Left lung (tissue), 10 donors: ENCODE results near the gene SPOUT1. TPM values are rescaled to one million over a fixed set of nuclear protein-coding genes. Genes with fewer than 3 reads are reported as not detected.

Source experiments
- ATAC-seq: fragments of 200-7000 bp; cut with Tn5 transposase; one replicate; pipeline ENCODE4 v1.9.1; 2020; ENCODE audit warnings: moderate library complexity
- DNase-seq, 4 donors: peaks; one replicate each; pipeline ENCODE4 v3.0.0-alpha.2; 2013 to 2020
- H3K27ac ChIP-seq, 2 donors: fragments of 200-600 bp; sonication (generic) in 1 of 2; one replicate each; pipeline versions ENCODE4 v1.5.0 to v1.8.0; 2020 to 2021
- H3K27me3 ChIP-seq, 2 donors: fragments of 200-600 bp; sonication (generic) in 1 of 2; one replicate each; pipeline versions ENCODE4 v1.5.0 to v1.8.0; 2020 to 2021
- H3K36me3 ChIP-seq, 2 donors: fragments of 200-600 bp; sonication (generic) in 1 of 2; one replicate each; pipeline versions ENCODE4 v1.5.0 to v1.8.0; 2020 to 2021
- H3K4me1 ChIP-seq, 2 donors: fragments of 200-600 bp; one replicate each; pipeline ENCODE4 v1.8.0; 2021
- H3K4me3 ChIP-seq, 2 donors: fragments of 200-600 bp; sonication (generic) in 1 of 2; one replicate each; pipeline versions ENCODE4 v1.5.0 to v1.8.0; 2020 to 2021; ENCODE audit warnings: mild to moderate bottlenecking in 1 of 2
- H3K9me3 ChIP-seq, 2 donors: fragments of 200-600 bp; sonication (generic) in 1 of 2; one replicate each; pipeline versions ENCODE4 v1.5.0 to v1.8.0; 2020 to 2021
- intact Hi-C, 2 donors: fragments of 100-400 bp; cut with DNase I; formaldehyde crosslinking; loops; one replicate each; pipeline versions ENCODE4 v1.11.2 to v1.14.2; 2022
- polyA plus RNA-seq, 6 donors: library from polyadenylated mRNA; unstranded; fragments of 120-200 nt; gene quantifications; one replicate each; pipeline ENCODE4 v1.2.1, GENCODE V29; 2013; ENCODE audit not compliant: insufficient read length in 6 of 6
- total RNA-seq, 2 donors: library from RNA; stranded (reverse); fragmentation: NEBNext Ultra II Directional; extraction: Animal tissue kit (Norgen Biotek cat#: 25700); gene quantifications; one replicate each; pipeline ENCODE4 v1.2.1, GENCODE V29; 2021
- TF ChIP-seq, protein P1 (sequence below), 2 donors: fragments of 200-600 bp; sonication (generic) in 1 of 2; IDR thresholded peaks; one replicate each; pipeline versions ENCODE4 v1.5.0 to v1.8.0; 2021; ENCODE audit warnings: antibody characterized with exemption in 2 of 2
- donor health status: DM: no; HTN: yes; CAD: no.
- donor health status: DM: no; HTN: no; CAD: no.

The SPOUT1 gene
- total and polyA plus RNA-seq, 8 donors: 28.0 to 49.3 (median 34.1) TPM

DNA sequence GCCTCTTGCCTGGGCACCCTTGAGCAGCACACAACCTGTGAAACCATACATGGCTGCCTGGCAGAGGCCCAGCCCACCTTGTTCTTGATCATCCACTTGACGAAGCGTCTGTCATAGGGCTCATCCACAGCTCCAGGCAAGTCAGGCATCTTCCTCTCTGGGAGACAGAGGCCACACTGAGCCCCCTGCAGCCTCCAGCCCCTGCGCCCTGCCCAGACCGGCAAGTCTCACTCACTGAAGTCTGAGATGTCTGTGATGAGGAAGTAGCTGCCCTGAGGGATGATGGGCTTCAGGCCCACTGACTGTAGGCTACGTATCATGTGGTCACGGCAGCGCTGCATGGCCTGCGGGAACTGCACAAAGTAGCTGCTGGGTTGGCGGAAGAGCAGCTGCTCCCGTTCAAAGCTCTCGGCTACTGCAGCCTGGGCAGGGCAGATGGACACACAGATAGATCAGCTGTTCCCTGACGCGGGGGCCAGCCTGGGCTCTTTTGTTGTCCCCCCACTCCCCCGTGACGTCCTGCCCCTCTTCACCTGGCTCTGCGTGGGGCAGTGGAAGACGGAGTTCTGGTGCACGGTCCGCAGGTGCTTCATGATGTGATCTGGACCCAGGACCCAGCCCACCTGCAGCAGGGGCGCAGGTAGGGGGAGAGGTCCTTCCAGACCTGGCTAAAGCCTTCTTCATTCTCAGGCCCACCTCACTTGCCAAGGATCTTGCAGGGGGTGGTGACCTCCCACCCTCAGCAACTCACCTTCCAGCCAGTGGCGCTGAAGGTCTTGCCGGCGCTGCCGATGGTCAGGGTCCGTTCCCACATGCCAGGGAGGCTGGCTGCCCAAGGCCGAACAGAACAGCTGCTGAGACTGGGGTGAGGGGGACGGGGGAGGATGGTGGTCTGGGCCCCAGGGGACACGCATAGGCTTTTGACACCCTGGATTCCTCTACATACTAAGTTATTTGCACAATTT lies 5.9 kb upstream of the SPOUT1 start:
- H3K36me3 ChIP-seq: peaks cover 0 to 7% of the 10 kb centered on the region in 2 donors
- DNase-seq: peak in 1 of 4 donors; percentile 65

DNA sequence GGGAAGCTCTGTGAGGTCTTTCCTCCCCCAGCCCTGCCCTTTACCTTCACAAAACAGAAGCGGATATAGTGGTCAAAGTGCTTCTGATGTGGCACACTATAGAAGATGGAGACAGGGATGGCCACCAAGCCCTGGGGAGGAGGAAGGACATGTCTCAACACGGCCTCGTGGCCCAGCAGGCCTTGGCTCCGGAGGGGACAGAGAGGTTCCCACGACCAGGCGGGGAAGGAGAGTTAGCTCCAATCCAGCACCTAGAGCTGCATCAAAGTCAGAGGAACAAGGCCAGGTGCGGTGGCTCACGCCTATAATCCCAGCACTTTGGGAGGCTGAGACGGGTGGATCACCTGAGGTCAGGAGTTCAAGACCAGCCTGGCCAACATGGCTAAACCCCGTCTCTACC lies 4.1 kb upstream of the SPOUT1 start:
- ATAC-seq (no peak), DNase-seq (peak in 1 of 4 donors; percentile 34)
- no peak overlapping the region for H3K27ac ChIP-seq
- intact Hi-C loops: no loop called here
- H3K27me3 ChIP-seq: no peaks in the 10 kb centered on the region
- TF ChIP-seq, protein P1, sequence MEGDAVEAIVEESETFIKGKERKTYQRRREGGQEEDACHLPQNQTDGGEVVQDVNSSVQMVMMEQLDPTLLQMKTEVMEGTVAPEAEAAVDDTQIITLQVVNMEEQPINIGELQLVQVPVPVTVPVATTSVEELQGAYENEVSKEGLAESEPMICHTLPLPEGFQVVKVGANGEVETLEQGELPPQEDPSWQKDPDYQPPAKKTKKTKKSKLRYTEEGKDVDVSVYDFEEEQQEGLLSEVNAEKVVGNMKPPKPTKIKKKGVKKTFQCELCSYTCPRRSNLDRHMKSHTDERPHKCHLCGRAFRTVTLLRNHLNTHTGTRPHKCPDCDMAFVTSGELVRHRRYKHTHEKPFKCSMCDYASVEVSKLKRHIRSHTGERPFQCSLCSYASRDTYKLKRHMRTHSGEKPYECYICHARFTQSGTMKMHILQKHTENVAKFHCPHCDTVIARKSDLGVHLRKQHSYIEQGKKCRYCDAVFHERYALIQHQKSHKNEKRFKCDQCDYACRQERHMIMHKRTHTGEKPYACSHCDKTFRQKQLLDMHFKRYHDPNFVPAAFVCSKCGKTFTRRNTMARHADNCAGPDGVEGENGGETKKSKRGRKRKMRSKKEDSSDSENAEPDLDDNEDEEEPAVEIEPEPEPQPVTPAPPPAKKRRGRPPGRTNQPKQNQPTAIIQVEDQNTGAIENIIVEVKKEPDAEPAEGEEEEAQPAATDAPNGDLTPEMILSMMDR (IDR thresholded peaks at IDR 0.05): no peak
- peaks cover 0 to 7% of the 10 kb centered on the region in 2 donors for H3K36me3 ChIP-seq
- H3K4me3 ChIP-seq: no peak overlapping the region
- no peaks in the 10 kb centered on the region for H3K9me3 ChIP-seq
- H3K4me1 ChIP-seq: peaks cover 4 to 12% of the 10 kb centered on the region in 2 donors

More for the DNA sequence above, 5.9 kb upstream of the SPOUT1 start:
- ATAC-seq: no peak
- Histone ChIP-seq H3K27me3 (no peaks in the 10 kb centered on the region), H3K27ac (no peak overlapping the region), H3K9me3 (no peaks in the 10 kb centered on the region), H3K4me3 (no peak overlapping the region), H3K4me1 (no peaks in the 10 kb centered on the region)
- intact Hi-C loops: no loop called here
- TF ChIP-seq, protein P1 (IDR thresholded peaks at IDR 0.05): no peak

DNA sequence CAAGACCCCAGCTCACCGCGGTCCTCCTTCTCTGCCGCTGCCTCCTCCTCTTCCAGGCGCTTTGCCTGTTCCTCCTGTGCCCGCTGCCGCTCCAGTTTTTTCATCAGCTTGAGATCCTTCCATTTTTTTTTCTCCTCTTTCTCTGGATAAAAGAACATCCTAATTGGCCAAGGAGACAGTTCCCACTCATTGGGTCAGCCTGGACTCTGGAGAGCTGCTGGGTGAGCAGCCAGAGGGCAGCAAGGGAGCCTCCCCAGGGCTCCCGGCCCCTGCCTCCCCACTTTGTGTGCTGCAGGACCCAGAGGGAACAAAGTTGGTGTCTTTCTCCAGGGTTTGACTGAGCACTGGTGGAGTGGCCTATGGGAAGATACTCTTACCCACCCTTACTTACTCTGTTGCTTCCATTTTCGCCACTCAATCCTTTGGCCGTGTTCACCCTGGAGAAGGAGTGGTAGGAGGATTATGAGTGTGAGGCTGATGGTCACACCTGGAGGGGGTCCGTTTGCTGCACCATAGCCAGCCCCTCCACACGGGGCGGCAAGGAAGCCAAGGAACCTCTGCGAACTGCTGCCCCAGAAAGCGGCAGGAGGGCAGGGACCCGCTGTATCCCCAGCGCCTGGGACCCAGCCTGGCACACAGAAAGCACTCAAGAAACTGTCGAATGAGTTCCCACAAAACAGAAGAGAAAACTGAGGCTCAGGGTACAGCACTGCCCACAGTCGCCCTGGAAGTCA lies 708 bp downstream of the SPOUT1 start:
- Histone ChIP-seq H3K4me1 (peaks cover 7 to 21% of the 10 kb centered on the region in 2 donors), H3K27ac (peak overlapping the region in 1 of 2 donors; percentile 78), H3K4me3 (peak overlapping the region; percentile 96 to 100), H3K27me3 (no peaks in the 10 kb centered on the region), H3K36me3 (peaks cover 0 to 42% of the 10 kb centered on the region in 2 donors), H3K9me3 (no peaks in the 10 kb centered on the region)
- no peak for ATAC-seq
- TF ChIP-seq, protein P1 (IDR thresholded peaks at IDR 0.05): no peak
- DNase-seq: peak in 1 of 4 donors; percentile 45
- intact Hi-C loops: no loop called here

DNA sequence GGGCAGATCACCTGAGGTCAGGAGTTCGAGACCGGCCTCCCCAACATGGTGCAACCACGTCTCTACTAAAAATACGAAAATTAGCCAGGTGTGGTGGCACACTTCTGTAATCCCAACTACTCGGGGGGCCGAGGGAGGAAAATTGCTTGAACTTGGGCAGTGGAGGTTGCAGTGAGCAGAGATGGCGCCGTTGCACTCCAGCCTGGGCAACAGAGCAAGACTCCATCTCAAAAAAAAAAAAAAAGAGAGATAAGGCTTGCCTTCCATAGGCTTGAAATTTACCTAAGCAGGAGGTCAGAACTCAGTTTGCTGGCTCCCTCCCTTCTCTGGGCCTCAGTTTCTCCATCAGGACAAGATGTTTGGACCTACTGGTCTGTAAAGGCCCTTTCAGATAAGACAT lies 1.3 kb downstream of the SPOUT1 start:
- Histone ChIP-seq H3K9me3 (no peaks in the 10 kb centered on the region), H3K4me1 (peaks cover 7 to 21% of the 10 kb centered on the region in 2 donors), H3K36me3 (peaks cover 0 to 49% of the 10 kb centered on the region in 2 donors), H3K27ac (no peak overlapping the region), H3K4me3 (peak overlapping the region in 1 of 2 donors; percentile 96), H3K27me3 (no peaks in the 10 kb centered on the region)
- ATAC-seq (no peak), DNase-seq (no peak)
- intact Hi-C loops: no loop called here
- TF ChIP-seq, protein P1 (IDR thresholded peaks at IDR 0.05): no peak
